GM18511 (cell line): Measurements from ENCODE around the gene SLC15A5.

Source experiments
- ATAC-seq: cut with Tn5 transposase; IDR thresholded peaks from one replicate; pipeline ENCODE4 v1.9.1; 2021; ENCODE audit warnings: mild to moderate bottlenecking, moderate library complexity; ENCODE audit not compliant: unreplicated experiment

SLC15A5 gene

DNA sequence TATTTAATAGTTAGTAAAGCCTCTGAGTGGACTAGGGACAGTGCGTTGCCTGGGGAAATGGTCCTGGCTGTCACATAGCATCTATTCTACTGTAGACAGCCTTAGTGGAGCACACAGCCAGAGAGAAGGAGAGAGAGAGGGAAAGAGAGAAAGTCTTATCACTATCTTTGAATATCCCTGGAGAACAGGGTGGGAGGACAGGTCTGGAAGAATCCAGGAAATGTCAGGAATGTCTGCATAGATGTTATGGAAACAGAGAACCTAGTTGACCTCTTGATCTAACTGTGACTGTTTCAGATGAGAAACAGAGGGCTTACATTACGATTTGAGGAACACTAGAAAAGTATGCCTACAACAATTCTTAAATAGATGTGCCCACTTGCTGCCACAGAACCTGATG is 92.8 kb downstream of the SLC15A5 start:
- ATAC-seq = no peak

DNA sequence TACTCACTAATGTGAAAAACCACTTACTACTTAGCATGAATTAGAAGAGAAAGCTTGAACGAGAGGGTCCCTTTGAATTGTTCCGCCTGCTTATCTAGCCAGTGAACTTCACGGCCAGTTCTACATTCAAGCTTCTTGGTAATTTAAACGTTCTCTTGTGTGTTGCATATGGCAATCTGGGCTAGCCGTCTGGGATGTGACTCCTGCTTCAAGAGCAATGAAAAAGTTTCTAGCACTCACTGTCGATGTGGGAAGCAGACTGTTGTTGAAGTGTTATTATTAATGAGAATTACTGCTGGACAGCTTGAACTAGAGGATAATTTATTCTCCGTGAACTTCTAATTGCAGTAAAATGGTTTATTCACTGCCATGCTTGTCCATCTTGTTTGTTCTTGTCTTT is 93.9 kb downstream of the SLC15A5 start:
- no peak for ATAC-seq

DNA sequence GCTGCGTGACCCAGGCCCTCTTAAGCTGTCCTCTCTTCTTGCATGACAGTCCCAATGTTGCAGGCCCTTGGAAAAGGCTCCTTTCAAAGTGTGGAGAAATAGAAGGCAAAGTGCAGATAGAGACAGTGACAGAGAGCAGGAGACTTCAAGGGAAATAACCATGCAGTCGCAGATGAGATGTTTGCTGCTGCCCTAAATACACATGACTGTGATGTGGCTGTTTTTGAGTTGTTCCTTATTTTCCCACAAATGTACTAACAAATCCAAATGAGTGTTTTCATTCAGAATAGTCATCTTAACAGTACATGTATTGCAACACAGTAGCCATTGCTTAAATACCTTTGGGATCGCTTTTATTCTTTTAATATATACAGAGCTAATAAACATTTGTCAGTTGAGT is 101.6 kb downstream of the SLC15A5 start:
- ATAC-seq = no peak

DNA sequence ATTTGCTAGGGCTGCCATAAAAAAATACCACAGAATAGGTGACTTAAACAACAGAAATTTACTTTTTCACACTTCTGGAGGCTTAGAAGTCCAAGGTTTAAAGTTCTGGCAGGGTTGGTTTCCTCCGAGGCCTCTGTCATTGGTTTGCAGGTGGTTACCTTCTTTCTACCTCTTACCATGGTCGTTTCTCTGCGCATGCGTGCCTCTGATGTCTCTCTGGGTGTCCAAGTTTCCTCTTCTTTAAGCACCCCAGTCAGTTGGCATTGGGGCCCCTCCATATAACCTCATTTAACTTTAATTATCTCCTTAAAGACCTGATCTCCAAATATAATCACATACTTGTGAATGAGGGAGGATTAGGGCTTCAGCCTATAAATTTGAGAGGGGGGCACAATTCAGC is 103.2 kb downstream of the SLC15A5 start:
- no peak for ATAC-seq

DNA sequence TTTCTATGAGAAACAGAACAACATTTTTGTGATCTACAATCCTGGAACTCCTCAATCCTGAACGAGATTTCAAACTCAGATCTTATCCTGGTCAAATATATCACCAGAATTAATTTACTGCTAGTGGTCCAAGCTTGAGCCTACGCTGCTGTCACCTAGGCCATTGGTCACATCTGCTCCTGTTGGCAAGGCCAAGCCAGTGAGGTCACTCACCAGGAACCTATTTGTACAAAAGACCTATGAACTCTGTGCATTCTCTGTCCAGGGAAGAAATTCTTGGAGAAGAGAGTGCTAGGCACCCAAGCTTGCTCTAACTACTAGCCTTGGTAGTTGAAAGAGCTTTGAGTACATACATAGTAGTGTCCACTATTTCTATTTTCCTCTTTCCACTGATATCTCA is 106.1 kb downstream of the SLC15A5 start:
- no peak for ATAC-seq

DNA sequence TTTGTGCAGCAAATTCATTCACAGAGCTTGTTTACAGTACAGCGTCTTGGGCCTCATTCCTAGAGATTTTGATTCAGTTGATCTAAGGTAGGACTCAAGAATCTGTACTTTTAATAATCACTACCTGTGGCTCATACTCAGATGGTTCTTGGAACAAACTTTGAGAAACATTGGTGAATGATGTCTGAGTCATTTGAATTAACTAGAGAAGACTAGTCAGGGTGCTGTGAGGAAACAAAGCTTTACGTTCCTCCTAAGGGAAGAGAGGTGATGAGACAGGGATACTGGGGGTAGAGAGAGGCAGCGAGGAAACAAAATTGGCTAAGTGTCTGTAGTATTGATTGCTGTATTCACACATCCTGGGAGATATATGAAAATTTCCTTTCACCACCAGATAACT is 109.4 kb downstream of the SLC15A5 start:
- no peak for ATAC-seq

DNA sequence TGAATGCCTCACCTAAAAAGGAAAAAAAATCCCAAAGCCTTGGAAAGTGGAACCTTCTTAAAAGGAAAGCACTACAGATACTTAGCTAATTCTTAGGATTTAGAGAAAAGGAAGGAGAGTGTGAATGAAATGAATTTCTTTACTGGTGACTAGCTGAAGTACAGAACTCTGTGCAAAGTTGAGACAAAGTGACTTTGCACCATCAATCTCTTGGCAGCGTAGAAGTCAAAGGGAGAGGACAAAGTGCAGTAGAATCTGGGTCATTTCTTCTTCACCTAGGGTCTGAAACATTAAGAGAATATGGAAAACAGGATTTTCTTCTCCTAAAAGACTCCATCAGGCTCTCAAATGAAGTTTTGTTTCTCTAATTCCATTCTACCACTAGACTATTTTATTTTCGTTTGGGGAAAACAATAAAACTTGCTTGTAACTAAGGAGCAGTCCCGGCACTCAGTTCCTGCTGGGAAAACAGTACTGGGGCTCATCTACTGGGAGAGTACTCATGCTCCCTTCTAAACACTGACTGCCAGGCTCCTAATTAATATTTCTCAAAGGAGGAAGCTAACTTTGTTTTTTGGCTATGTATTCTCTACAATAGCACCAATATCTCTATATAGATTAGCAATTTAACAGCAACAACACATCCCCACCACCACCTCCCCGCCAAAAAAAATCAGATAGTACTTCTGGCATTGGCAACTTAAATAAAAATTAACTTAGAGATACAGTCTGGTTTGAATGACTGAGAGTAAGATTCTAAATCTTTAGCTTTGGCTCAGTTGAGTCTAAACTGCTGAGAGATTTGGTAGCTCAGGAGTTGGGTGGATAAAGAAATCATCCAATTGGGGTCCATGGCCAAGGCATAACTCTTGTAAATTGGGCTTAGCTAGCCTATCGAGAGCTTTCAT is 110.7 kb downstream of the SLC15A5 start:
- ATAC-seq = no peak

DNA sequence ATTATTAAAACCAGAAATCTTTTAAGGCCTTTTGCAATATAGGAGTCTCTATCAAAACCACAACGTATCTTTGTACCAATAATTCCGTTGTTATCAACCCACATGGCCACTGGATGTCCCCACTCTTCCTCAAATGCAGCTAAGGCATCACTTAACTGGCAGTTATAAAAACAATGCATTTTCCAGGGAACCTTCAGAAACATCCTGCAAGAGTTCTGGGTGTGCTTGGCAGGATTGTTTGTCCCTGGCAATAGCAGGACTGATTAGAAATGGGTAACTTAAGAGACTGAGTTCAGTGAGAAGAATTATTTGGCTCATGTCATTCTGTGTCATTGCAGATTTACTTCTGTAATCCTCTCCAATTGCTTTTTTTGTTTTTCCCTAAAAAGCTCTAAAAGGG is 112.0 kb downstream of the SLC15A5 start:
- ATAC-seq = peak; percentile 63

DNA sequence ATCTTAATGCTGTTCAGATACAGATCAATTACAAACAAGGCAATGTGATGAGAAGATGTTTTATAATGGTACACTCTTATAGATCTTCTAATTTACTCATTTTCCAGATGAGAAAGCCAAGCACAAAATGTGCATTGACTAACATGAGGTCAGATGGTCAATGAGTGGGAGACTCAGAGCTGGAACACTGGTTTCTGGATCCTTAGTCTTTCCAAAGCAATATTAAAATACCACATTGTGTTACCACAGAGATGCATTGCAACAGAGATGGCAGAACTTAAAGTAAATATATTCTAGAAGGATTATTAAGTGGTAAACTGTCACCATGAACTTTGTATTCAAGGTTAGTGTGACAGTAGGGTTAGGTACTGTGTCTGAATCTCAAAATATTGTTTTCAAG is 113.6 kb downstream of the SLC15A5 start:
- ATAC-seq = no peak

DNA sequence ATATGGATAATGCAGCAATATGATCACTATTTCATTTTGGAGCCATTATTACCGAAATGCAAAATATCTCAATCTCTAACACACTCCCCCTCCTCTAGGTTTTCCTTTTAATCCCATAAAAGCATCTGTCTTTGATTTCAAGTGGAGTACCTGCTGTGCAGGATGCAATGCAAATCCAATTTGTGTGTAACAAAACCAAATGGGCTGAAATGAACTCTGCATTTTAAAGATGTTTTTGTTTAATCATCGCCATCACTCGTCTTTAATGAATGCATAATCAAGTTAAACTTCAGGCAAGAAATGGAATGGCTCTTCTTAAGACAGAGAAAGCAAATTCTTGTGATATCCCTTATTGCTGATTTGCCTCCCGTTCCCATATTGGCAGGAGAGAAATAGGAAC is 114.3 kb downstream of the SLC15A5 start:
- ATAC-seq = no peak

DNA sequence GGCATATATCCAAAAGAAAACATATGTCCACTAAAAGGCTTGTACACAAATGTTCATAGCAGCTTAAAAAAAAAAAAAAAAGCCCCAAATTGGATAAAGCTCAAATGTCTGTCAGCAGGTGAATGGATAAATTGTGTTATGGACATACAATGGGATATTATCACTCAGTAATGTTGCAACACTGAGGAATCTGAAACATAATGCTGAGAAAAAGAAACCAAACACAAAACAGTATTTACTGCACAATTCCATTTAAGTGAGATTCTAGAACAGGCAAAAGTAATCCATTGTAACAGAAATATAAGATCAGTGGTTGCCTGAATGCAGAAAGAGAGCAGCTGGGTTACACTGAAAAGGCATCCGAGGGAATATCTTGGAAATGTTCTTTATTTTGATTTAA is 117.9 kb downstream of the SLC15A5 start:
- ATAC-seq = no peak

DNA sequence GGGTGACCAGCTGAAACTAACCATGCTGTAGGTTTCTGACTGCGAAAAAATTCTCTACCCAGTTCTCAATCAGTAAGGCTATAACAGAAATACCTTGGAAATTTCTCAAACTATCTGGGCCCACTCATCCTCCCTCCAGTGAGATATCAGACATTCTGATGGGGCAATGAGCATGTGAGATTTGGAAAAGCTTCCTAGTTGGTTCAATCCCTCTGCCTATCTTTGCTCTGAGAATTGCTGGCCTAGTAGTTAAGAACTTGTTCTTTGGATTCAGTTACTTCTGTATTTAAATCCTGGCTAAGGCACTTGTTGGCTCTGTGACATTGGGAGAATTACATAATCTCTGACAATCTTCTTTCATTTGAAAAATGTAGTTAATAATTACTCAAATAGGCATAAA is 119.4 kb downstream of the SLC15A5 start:
- no peak for ATAC-seq

DNA sequence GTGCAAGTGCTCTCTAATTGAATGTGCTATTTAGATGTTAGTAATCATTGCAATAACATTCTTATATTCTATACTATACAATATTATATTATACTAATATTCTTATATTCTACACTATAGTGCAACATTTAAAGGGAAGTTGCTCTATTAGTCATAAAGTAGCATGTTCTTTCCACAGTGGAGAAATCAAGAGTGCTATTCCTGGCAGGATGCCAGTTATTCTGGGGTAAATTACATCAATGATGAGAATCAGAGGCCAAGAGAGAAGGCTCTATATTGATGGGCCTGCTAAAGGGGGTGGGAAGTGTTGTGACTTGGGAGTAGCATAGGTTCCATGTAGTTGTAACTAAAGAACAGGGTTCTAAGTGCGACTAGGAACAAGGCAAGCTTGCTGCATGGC is 121.5 kb downstream of the SLC15A5 start:
- no peak for ATAC-seq

DNA sequence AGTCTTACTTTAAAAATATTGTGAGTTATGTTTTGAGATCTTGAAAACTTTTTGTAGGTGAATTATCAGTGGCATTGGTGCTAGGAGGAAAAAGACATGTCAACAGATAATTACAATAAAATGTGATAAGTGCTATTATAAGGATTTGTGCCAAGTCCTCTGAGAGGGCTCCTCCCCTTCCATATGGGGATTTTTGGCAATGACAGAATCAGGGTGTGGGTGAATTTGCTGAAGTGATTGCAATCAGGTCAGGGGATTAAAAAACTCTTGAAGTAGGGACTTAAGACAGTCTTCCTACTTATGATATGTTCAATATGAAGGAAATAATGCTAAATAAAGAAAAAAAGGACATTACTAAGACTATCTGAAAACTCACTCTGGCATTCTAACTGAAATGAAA is 122.5 kb downstream of the SLC15A5 start:
- no peak for ATAC-seq

DNA sequence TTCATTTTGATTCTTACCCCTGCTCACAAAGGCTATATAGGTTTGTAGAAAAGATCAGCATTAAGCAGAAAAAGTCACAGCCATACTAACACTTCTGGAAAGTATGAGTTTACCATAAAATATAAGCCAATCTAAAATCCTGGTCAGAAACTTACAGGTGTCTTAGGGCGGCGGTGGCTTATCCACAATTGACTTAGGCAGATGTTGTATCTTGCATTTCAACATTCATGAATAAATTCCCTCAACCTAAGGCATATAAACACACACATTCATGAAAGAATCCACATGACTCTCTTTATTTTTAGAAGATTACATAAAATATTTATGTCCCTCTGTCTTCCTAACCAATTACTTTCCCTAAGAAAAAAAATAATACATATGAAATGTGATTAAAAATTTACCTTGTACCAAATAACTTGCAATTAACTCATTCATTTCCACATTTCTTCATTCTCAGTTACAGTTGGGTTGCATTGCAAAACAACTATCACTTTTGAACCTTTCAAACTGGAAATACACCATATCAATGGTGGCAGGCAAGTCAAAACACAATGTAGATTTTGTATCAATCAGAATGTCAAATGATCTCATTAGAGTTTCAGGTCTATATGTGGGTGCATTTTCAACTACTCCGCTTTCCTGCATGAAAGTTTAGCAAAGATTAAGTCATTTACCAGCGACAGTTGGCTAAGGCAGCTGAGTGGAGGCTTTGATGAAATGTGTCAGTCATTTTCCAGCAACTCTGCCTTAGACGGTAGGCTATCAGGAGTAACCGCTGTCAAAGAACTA is 124.4 kb downstream of the SLC15A5 start:
- no peak for ATAC-seq

DNA sequence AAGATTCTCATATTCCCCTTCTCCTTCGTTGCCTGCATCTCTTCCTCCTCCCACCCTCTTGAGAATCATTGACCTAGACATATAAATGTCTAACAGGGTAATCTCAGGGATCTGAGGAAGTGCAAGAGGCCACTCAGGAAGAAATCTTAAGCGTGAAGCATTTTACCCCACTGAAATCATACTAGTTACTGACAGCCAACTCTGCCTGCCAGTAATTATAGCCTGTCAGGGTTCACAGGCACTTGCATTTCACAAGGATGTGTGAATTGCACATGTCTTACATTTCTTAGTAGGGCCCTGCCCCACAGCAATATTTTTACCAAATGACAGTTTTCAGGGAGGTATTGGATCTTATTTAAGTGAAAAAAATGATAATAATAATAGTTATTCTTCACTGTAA is 127.2 kb downstream of the SLC15A5 start:
- ATAC-seq = no peak

DNA sequence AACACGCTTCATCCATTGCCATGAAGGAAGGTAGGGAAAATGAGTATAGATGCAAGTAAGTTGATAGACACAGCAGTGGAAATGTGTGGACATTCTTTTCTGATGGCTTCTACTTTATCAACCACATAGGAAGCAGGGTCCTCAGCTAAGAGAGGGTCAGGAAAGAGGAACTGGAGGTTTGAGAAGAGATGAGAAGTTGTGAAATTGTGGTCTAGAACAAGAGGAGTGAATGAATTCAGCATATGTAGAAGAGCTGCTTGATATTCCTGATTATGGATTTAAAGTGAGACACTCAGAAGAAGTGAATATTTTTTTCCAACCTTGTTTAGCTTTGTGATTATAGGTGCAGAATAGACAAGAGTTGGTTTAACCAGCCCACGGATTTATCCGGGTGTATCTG is 128.5 kb downstream of the SLC15A5 start:
- no peak for ATAC-seq
